PC-3 (cell line): ENCODE results near the gene EMILIN3. TPM values are rescaled to one million over a fixed set of nuclear protein-coding genes. Genes with fewer than 3 reads are reported as not detected.

Source experiments
- total RNA-seq: library from RNA; depleted of rRNA; stranded (reverse); fragments of >200 nt; gene quantifications from 2 replicates; pipeline ENCODE4 v1.2.3, GENCODE V29; 2014; rRNA removed

The EMILIN3 gene
- total RNA-seq, 1 experiment from 2014 or later: not detected

Other genes with a start within 250 kb of the EMILIN3 start
- 68.8 and 112 TPM in 2 replicates for gene PLCG1, start 229.3 kb downstream of the EMILIN3 start, total RNA-seq
- gene ZHX3, start 49.1 kb downstream of the EMILIN3 start, total RNA-seq: 14.0 and 16.2 TPM in 2 replicates
- gene LPIN3, start 26.0 kb downstream of the EMILIN3 start, total RNA-seq: 24.1 and 27.9 TPM in 2 replicates